ENCODE data around the gene RPL35. TPM values are rescaled to one million over a fixed set of nuclear protein-coding genes. Genes with fewer than 3 reads are reported as not detected.

The RPL35 gene
- total RNA-seq, 1 experiment from 2014 or later = 1,966 TPM

GRCh38 chr9:124854161-124854560 is 7.6 kb downstream of the RPL35 start:
- ChIA-PET CTCF (interaction anchor here (0.7 to 29.4 kb wide), 19 partner anchors 10 to 97 kb away, joined by 3 to 927 read pairs (median 15); partner anchors contain the start of genes NR6A1 and OLFML2A), POLR2A (interaction anchor here (0.7 to 15.3 kb wide), 8 partner anchors 9 to 81 kb away, joined by 3 to 299 read pairs (median 11); partner anchors contain the start of genes ARPC5L, NR6A1, OLFML2A and RPL35)
- H3K27ac Mint-ChIP-seq (ENCODE audit: low read depth, unreplicated experiment) = no peak overlapping the region
- H3K27me3 Mint-ChIP-seq (ENCODE audit: insufficient read depth, unreplicated experiment) = no peaks in the 10 kb centered on the region
- no peaks in the 10 kb centered on the region for H3K9me3 Mint-ChIP-seq (ENCODE audit: unreplicated experiment)
- DNase-seq (ENCODE audit: unreplicated experiment) = no peak
- no peak for TF ChIP-seq CTCF (IDR thresholded peaks at IDR 0.05; ENCODE audit: unreplicated experiment)
- H3K4me3 Mint-ChIP-seq (ENCODE audit: unreplicated experiment) = no peak overlapping the region
- BruUV-seq (replicated peaks) = no TSS peak
- peaks cover 30% of the 10 kb centered on the region for H3K36me3 Mint-ChIP-seq (ENCODE audit: insufficient read depth, unreplicated experiment)
- intact Hi-C loops (cut with micrococcal nuclease) = loop anchor here (5.0 kb wide), 1 partner anchor 42 kb away; no protein-coding TSS in a partner anchor
- peaks cover 6% of the 10 kb centered on the region for H3K4me1 Mint-ChIP-seq (ENCODE audit: insufficient read depth, unreplicated experiment)

- intact Hi-C loops (cut with micrococcal nuclease) = loop anchor here (1.0 to 5.0 kb wide), 4 partner anchors 41 to 141 kb away; no protein-coding TSS in a partner anchor
- no peak for TF ChIP-seq CTCF (IDR thresholded peaks at IDR 0.05; ENCODE audit: unreplicated experiment)
- Mint-ChIP-seq H3K27ac (ENCODE audit: low read depth, unreplicated experiment) (no peak overlapping the region), H3K36me3 (ENCODE audit: insufficient read depth, unreplicated experiment) (peaks cover 26% of the 10 kb centered on the region), H3K9me3 (ENCODE audit: unreplicated experiment) (no peaks in the 10 kb centered on the region), H3K4me1 (ENCODE audit: insufficient read depth, unreplicated experiment) (peaks cover 6% of the 10 kb centered on the region), H3K4me3 (ENCODE audit: unreplicated experiment) (peak overlapping the region; percentile 54), H3K27me3 (ENCODE audit: insufficient read depth, unreplicated experiment) (no peaks in the 10 kb centered on the region)
- ChIA-PET CTCF (interaction anchor here (0.6 to 29.4 kb wide), 25 partner anchors 11 to 399 kb away, joined by 3 to 927 read pairs (median 6); partner anchors contain the start of genes NR6A1 and OLFML2A), POLR2A (interaction anchor here (0.7 to 15.3 kb wide), 10 partner anchors 9 to 80 kb away, joined by 3 to 299 read pairs (median 6); partner anchors contain the start of genes ARPC5L, NR6A1, OLFML2A and RPL35)
- no peak for DNase-seq (ENCODE audit: unreplicated experiment)
- no TSS peak for BruUV-seq (replicated peaks)
Measured at GRCh38 chr9:124853605-124854143, 8.1 kb downstream of the RPL35 start.

GRCh38 chr9:124852829-124853531 is 8.8 kb downstream of the RPL35 start, which contains the start of gene WDR38:
WDR38 (plus strand) TSS chr9:124853460; CDS start chr9:124853532, 72 bp downstream.
- ChIA-PET CTCF (interaction anchor here (0.5 to 29.4 kb wide), 38 partner anchors 11 to 519 kb away, joined by 3 to 927 read pairs (median 4); partner anchors contain the start of genes NR6A1 and OLFML2A), POLR2A (interaction anchor here (1.0 to 15.3 kb wide), 12 partner anchors 10 to 80 kb away, joined by 3 to 299 read pairs (median 6); partner anchors contain the start of genes ARPC5L, NR6A1, OLFML2A and RPL35)
- Mint-ChIP-seq H3K27ac (ENCODE audit: low read depth, unreplicated experiment) (no peak within 1 kb of the TSS), H3K27me3 (ENCODE audit: insufficient read depth, unreplicated experiment) (no peaks in the 10 kb centered on the region), H3K36me3 (ENCODE audit: insufficient read depth, unreplicated experiment) (peaks cover 19% of the 10 kb centered on the region), H3K9me3 (ENCODE audit: unreplicated experiment) (no peaks in the 10 kb centered on the region), H3K4me1 (ENCODE audit: insufficient read depth, unreplicated experiment) (peaks cover 6% of the 10 kb centered on the region), H3K4me3 (ENCODE audit: unreplicated experiment) (peak within 1 kb of the TSS; percentile 54)
- TF ChIP-seq CTCF (IDR thresholded peaks at IDR 0.05; ENCODE audit: unreplicated experiment) = peak; percentile 99
- intact Hi-C loops (cut with micrococcal nuclease) = loop anchor here (1.0 to 5.0 kb wide), 4 partner anchors 41 to 140 kb away; no protein-coding TSS in a partner anchor
- peak; percentile 80 for DNase-seq (ENCODE audit: unreplicated experiment)
- no TSS peak for BruUV-seq (replicated peaks)
